NCI-H1694 (cell line): Measurements from ENCODE around the gene PCBP1.
"Not testable (repeated sequence)": the region's sequence is repeated elsewhere in the genome, so short reads cannot be mapped to it uniquely, and the experiment has no call there.

ENCODE experiments used
- DNase-seq: peaks from one replicate; lab custom pipeline; 2025; lab: John Stamatoyannopoulos, UW

PCBP1 gene

DNA sequence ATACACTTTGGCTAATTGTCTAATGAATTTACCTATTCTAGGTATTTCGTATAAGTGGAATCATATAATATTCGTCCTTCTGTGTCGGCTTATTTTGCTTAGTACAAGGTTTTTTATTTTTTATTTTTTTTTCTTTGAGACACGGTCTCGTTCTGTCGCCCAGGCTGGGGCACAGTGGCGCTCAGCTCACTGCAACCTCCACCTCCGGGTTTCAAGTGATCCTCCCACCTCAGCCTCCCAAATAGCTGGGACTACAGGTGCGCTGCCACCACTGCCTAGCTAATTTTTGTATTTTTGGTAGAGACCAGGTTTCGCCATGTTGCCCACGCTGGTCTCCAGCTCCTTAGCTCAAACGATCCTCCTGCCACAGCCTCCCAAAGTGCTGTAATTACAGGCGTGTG is 38.2 kb downstream of the PCBP1 start:
- DNase-seq: no peak

DNA sequence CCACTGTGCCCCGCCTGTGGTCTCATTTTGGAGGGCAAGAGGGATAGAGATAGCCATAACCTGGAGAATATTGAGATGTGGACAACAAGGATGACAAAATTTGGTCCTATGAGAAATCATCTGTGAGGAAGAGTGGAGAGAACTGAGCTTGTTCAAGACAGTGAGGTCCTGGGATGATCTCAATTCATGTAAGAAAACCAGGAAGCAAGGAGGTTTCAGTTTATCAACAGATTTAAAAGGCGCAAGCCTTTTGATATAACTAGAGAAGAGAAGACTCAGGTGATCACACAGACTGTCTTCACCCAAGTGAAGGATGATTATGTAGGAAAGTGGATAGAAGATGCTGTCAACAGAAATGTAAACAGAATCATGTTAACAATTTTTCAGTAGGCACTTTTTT is 39.1 kb downstream of the PCBP1 start:
- DNase-seq: no peak

DNA sequence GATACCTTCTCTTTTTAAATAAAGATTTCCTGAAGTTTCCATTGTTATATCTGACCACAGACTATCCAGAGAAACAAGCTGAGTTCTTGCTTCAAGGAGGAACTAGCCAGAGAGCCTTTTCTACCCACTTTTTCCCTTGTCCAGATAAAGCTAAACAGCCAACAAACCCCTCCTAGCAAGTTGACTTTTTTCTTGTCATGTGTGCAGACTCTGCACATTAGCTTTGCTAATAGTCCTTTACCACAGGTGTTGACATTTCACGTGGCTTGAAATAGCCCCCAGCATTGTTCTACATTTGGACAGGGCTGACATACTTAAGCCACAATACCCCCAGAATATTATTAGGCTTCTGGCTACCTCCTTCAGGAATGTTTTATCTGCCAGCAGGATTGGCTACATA is 40.7 kb downstream of the PCBP1 start:
- DNase-seq: no peak

DNA sequence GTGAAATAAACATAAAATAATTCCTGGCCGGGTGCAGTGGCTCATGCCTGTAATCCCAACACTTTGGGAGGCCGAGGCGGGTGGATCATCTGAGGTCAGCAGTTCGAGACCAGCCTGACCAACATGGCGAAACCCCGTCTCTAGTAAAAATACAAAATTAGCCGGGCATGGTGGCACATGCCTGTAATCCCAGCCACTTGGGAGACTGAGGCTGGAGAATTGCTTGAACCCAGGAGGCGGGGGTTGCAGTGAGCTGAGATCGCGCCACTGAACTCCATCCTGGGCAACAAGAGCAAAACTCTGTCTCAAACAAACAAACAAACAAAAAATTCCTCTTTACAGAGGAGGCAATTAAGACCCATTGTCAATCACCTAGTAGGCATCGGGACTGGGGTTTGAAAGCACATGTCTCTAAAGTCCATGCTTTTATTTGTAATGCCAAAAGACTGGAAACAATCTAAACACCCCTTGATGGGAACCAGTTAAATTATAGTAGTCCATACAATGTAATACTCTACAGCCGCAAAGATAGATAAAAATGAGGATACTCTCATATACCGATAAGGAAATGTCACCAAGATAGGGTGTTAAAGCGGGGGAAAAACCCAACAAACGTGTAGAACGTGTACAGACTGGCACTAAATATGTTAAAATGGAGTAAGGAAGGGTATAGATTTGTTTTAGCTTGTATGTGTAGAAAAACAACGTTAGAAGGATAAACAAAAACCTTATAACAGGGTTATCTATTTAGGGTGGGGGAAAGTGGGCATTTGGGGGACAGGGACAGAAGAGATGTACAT is 44.3 kb downstream of the PCBP1 start:
- DNase-seq: not testable (repeated sequence)

DNA sequence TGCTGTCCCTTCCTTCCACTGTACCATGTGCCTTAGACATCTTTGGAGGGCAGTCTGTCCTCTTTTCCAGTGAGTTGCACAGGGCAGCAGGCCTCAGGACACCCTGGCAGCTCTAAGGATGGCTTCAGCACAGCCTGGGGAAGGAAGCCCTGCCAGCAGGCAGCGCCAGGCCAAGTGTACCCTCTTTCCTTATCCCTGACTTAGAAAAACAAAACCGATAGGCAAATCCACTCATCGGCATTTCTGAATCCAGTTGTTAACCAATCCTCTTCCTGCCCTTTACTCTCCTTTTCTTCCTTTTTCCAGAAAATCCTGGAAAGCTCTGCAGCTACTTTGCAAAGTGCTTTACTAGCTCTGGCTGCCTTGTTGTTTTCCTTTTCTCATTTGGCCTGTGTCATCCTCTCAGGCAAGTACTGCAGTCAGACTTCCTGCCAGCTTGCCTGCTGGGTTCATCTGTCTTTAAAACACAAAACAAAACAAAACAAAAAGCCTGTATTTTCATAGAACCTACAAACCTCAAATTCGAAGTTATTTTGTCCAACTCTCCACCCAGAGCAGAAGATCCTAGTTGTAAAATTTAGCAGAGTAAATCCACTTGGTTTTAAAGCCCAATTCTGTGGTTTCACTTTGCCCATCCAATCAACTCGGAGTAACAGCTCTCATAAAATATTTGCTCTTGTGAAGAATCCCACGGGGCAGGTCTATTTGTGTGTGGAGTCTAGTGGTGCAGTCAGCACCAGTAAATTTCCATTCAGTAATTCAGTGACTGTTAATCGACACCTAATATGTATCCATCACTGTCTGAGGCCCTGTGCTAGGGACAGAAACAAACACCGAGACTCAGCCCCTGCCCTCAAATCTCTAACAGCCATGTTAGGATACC is 45.2 kb downstream of the PCBP1 start:
- peak; percentile 65 for DNase-seq

DNA sequence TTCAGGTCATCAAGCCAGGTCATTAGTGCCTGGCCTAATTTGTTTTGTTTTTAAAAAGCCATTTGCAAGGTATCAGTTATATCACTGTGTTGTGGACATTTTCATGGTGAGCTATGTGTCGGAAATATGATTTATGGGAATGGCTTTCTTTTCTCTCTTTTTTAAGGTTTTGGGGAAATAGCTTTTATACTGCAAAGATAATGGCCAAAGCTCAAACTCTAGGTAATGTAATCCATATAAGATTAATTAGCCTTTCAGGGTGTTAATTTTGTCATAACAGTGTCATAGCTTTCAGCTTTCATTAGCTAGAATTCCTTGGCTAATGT is 45.8 kb downstream of the PCBP1 start:
- DNase-seq: no peak

DNA sequence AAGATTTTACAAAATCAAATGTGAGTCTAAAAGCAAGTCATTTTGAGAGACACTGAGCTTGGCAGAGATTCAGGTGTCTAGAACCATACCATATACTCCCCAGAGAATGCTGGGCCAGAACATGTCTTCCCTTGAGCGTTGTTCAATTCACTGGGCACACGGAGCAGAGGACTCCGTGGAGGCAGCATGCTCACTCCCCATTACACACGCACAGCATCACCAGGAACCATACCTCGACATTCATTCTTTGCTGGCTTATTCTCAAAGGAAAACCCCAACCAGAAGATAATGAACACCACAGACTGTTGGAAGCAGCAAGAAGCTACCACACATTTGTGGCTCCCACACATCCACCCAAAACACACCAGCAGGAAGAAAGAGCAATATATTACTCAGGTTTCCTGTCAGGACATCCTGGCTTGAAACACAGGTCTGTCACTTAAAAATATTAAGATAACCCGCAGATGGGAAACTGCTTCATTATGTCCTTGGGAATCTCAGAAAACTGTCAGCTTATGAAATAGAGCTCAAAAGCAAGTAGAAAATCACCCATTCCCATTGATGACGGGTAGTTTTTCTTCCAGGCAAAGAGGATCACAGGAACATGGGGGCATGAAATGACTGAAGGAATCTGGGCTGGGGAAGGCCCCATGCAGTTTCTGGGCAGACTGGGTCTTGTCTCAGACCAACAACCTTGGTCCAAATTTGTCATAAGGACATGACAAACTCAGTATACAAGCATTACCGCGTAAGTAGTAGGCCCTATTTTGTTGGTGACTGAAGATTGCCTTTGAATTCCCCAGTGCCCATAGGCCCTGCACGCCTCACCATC is 46.4 kb downstream of the PCBP1 start:
- no peak for DNase-seq

DNA sequence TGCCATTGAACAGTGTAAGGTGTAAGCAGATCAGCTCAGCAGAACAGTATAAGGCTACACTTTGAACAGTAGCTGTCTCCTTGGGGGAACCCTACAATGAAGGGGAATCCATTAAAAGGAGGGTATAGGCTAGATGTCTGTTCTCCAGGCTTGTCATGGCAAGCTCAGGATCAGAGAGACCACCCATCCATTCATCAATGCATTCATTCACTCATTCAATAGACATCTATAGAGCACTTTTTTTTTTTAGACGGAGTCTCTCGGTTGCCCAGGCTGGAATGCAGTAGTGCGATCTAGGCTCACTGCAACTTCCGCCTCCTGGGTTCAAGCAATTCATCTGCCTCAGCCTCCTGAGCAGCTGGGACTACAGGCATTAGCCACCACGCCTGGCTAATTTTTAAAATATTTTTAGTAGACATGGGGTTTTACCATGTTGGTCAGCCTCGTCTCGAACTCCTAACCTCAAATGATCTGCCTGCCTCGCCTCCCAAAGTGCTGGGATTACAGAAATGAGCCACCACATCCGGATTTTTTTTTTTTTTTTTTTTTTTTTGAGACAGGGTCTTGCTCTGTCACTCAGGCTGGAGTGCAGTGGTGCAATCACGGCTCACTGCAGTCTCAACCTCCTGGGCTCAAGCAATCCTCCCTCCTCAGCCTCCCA is 47.2 kb downstream of the PCBP1 start:
- not testable (repeated sequence) for DNase-seq
